Keratinocyte (primary cell): ENCODE results near the gene ATP8A2. TPM values are rescaled to one million over a fixed set of nuclear protein-coding genes. Genes with fewer than 3 reads are reported as not detected.

ENCODE experiments used
- DNase-seq: peaks from one replicate; pipeline ENCODE4 v3.0.0-alpha.2; 2011; ENCODE audit warnings: low read depth, missing footprints, low spot score
- FAIRE-seq: peaks from 2 replicates; lab custom pipeline; 2011; peaks lifted over from hg19 to GRCh38; lab: Jason Lieb, UNC
- H2AFZ ChIP-seq: 2 replicates; pipeline ENCODE4 v1.6.0; 2012; ENCODE audit warnings: low read length, control low read depth, inconsistent platforms; ENCODE audit not compliant: control insufficient read depth
- H3K27ac ChIP-seq: 2 replicates; pipeline ENCODE4 v1.5.1; 2011; ENCODE audit warnings: low read length; ENCODE audit not compliant: control insufficient read depth, insufficient read depth
- H3K27me3 ChIP-seq: 3 replicates; pipeline ENCODE4 v1.6.0; 2011; ENCODE audit warnings: low read length; ENCODE audit not compliant: control insufficient read depth, insufficient read depth; ENCODE audit errors: extremely low read depth
- H3K36me3 ChIP-seq, 2 experiments: 2 replicates in 1 of 2; 3 replicates in 1 of 2; pipeline ENCODE4 v1.5.1; 2011; ENCODE audit warnings: low read length in 2 of 2, mild to moderate bottlenecking in 1 of 2; ENCODE audit not compliant: control insufficient read depth in 2 of 2, insufficient read depth in 2 of 2; ENCODE audit errors: extremely low read depth in 1 of 2
- H3K4me1 ChIP-seq: 3 replicates; pipeline ENCODE4 v1.5.1; 2011; ENCODE audit warnings: low read length; ENCODE audit not compliant: control insufficient read depth, insufficient read depth; ENCODE audit errors: extremely low read depth
- H3K4me2 ChIP-seq: 3 replicates; pipeline ENCODE4 v1.6.0; 2011; ENCODE audit warnings: low read depth, low read length; ENCODE audit not compliant: control insufficient read depth, insufficient read depth; ENCODE audit errors: extremely low read depth
- H3K4me3 ChIP-seq, 3 experiments: fragments of 200-600 bp in 1 of 3; sonication (generic) in 1 of 3; 2 replicates in 2 of 3; 3 replicates in 1 of 3; pipeline ENCODE4 v1.5.1; 2011 to 2016; ENCODE audit warnings: low read length in 3 of 3, mild to moderate bottlenecking in 3 of 3, control low read depth in 2 of 3, inconsistent platforms in 1 of 3, low read depth in 1 of 3, mixed read lengths in 1 of 3, mixed run types in 1 of 3, moderate library complexity in 1 of 3; ENCODE audit not compliant: control insufficient read depth in 2 of 3, insufficient read depth in 2 of 3; ENCODE audit errors: extremely low read depth in 1 of 3
- H3K79me2 ChIP-seq: 2 replicates; pipeline ENCODE4 v1.6.0; 2012; ENCODE audit warnings: low read length; ENCODE audit not compliant: control insufficient read depth, insufficient read depth
- H3K9ac ChIP-seq: 3 replicates; pipeline ENCODE4 v1.6.0; 2011; ENCODE audit warnings: low read length; ENCODE audit not compliant: control insufficient read depth, insufficient read depth; ENCODE audit errors: extremely low read depth
- H3K9me1 ChIP-seq: 3 replicates; pipeline ENCODE4 v1.6.0; 2011; ENCODE audit warnings: low read length; ENCODE audit not compliant: control insufficient read depth, insufficient read depth; ENCODE audit errors: extremely low read depth
- H3K9me3 ChIP-seq: 2 replicates; pipeline ENCODE4 v1.5.1; 2012; ENCODE audit warnings: low read depth, low read length; ENCODE audit not compliant: control insufficient read depth
- H4K20me1 ChIP-seq: 3 replicates; pipeline ENCODE4 v1.6.0; 2011; ENCODE audit warnings: low read length; ENCODE audit not compliant: control insufficient read depth, insufficient read depth; ENCODE audit errors: extremely low read depth
- EZH2 ChIP-seq: IDR thresholded peaks from one replicate; pipeline ENCODE4 v1.6.1; 2012; ENCODE audit warnings: inconsistent platforms, mild to moderate bottlenecking, low read length, moderate library complexity
- dilution Hi-C: fragments of 300-500 bp; cut with MboI; formaldehyde crosslinking; loops from one replicate; pipeline ENCODE4 v1.7.0; 2020; ENCODE audit warnings: low sequenced_read_pairs; ENCODE audit not compliant: extremely low pct_ligation_motif_present
- polyA plus RNA-seq, 5 experiments: library from polyadenylated mRNA; depleted of rRNA in 3 of 5; stranded (reverse) in 3 of 5; stranded (forward) in 1 of 5; unstranded in 1 of 5; fragments of >200 nt; gene quantifications; 1 replicate in 1 of 5; 2 replicates in 3 of 5; 3 replicates in 1 of 5; pipeline versions ENCODE4 v1.2.1 to v1.2.3, GENCODE V29; 2011 to 2012; ENCODE audit warnings: missing spikeins in 2 of 5, low read depth in 1 of 5, low replicate concordance in 1 of 5
- TF ChIP-seq, protein P1 (sequence below), 3 experiments: IDR thresholded peaks in 1 of 3; conservative IDR thresholded peaks in 1 of 3; optimal IDR thresholded peaks in 1 of 3; 2 replicates in 2 of 3; 3 replicates in 1 of 3; pipeline versions ENCODE3 to v1.5.1; 2011; ENCODE audit warnings: low read length in 3 of 3, mild to moderate bottlenecking in 3 of 3, moderate library complexity in 2 of 3, control low read depth in 1 of 3, inconsistent platforms in 1 of 3; ENCODE audit not compliant: insufficient read depth in 2 of 3; ENCODE audit errors: extremely low read depth in 1 of 3

Gene ATP8A2
- polyA plus RNA-seq, 1 donor (not counting 4 experiments of a cell fraction or from before 2014, with no cell fraction given) = 0.16 TPM

DNA sequence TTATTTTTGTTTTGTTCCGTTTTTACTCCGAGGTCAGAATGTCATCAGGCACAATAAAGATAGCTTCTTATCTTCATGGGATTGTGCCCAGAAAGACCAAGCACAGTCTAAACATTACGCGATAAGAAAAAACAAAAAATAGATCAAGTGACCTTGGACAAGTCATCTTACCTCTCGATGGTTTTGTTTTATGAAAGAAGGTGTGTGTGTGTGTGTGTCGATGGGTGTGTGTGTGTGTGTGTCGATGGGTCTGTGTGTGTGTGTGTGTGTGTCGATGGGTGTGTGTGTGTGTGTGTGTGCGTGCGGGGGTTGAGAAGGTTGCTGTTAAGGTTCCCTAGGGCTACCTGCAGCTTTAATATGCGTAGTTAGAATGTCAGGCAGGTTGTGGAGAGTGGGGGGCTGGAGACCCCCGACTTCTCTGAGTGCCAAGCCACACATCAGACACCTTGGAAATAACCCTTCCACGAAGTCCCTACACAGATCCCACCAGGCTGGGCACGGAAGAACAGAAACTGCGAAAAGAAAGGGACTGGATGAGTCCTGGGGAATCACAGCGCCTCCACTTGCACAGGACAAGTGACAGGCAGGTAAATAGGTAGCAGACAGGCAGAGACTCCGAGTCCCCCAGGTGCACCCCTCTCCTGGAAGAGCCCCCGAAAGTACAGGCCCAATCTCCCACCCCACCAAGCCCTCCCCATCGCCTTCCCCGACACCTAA, 458 bp upstream of the ATP8A2 start:
- Histone ChIP-seq H3K9me1 (no peaks in the 10 kb centered on the region), H3K9ac (no peak overlapping the region), H3K27ac (no peak overlapping the region), H3K4me3 (no peak overlapping the region), H3K9me3 (no peaks in the 10 kb centered on the region), H3K4me2 (peak overlapping the region; percentile 52), H3K27me3 (peaks cover 73% of the 10 kb centered on the region), H3K36me3 (no peaks in the 10 kb centered on the region), H3K79me2 (no peaks in the 10 kb centered on the region), H4K20me1 (no peaks in the 10 kb centered on the region), H2AFZ (no peak overlapping the region), H3K4me1 (peaks cover 2% of the 10 kb centered on the region)
- DNase-seq (no peak), FAIRE-seq (no peak)
- TF ChIP-seq EZH2 = peak; percentile 79
- TF ChIP-seq, protein P1, sequence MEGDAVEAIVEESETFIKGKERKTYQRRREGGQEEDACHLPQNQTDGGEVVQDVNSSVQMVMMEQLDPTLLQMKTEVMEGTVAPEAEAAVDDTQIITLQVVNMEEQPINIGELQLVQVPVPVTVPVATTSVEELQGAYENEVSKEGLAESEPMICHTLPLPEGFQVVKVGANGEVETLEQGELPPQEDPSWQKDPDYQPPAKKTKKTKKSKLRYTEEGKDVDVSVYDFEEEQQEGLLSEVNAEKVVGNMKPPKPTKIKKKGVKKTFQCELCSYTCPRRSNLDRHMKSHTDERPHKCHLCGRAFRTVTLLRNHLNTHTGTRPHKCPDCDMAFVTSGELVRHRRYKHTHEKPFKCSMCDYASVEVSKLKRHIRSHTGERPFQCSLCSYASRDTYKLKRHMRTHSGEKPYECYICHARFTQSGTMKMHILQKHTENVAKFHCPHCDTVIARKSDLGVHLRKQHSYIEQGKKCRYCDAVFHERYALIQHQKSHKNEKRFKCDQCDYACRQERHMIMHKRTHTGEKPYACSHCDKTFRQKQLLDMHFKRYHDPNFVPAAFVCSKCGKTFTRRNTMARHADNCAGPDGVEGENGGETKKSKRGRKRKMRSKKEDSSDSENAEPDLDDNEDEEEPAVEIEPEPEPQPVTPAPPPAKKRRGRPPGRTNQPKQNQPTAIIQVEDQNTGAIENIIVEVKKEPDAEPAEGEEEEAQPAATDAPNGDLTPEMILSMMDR (optimal IDR thresholded peaks at IDR 0.05 in 1 of 3, IDR thresholded peaks at IDR 0.05 in 1 of 3, conservative IDR thresholded peaks at IDR 0.05 in 1 of 3; ENCODE audit: extremely low read depth in 1 of 3, insufficient read depth in 2 of 3, low read length in 3 of 3) = no peak
- dilution Hi-C loops = no loop called here

DNA sequence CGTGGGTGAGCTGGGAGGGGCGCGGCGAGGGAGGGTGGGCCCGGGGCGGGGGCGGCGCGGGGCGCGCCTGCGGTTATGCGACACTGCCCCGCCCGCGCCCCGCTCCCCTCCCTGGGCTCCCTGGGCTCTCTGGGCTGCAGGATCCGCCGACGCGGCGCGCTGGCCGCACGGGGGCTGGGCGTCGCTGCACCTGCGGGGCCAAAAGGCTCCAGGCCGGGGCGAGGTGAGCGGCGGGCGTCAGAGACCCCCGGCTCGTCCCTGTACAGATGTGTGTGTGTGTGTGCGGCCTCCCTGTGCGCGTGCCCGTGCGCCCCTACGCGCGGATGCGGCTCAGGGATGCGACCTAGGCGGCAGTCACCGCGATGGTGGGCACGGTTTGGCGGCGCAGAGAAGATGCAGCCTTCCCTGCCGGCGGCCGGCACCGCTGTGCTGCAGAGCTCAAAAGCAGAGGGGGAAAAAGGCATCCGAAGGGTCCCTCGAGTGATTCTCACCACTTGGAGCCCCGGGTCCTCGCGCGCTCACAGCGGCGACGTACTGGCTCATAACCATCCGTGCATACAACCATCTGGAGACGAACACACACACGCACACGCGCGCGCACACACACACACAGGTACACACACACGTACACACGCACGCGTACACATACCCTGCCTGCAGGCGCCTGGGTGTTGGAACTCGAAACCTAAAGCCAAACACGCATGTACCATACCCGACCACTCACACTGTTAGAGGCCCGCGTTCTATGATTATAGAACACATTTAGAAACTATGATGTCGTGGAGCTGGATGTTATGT, 709 bp downstream of the ATP8A2 start:
- H3K36me3 ChIP-seq = no peaks in the 10 kb centered on the region
- H3K4me2 ChIP-seq = peak overlapping the region; percentile 52
- H3K79me2 ChIP-seq = no peaks in the 10 kb centered on the region
- H3K9ac ChIP-seq = no peak overlapping the region
- peaks cover 68% of the 10 kb centered on the region for H3K27me3 ChIP-seq
- no peaks in the 10 kb centered on the region for H4K20me1 ChIP-seq
- no peak overlapping the region for H3K27ac ChIP-seq
- dilution Hi-C loops = no loop called here
- H2AFZ ChIP-seq = peak overlapping the region; percentile 2
- H3K9me3 ChIP-seq = no peaks in the 10 kb centered on the region
- FAIRE-seq (no peak), DNase-seq (no peak)
- peaks cover 2% of the 10 kb centered on the region for H3K4me1 ChIP-seq
- H3K4me3 ChIP-seq = no peak overlapping the region
- no peaks in the 10 kb centered on the region for H3K9me1 ChIP-seq
- peak; percentile 97 for TF ChIP-seq EZH2
- TF ChIP-seq, protein P1 (optimal IDR thresholded peaks at IDR 0.05 in 1 of 3, IDR thresholded peaks at IDR 0.05 in 1 of 3, conservative IDR thresholded peaks at IDR 0.05 in 1 of 3; ENCODE audit: extremely low read depth in 1 of 3, insufficient read depth in 2 of 3, low read length in 3 of 3) = no peak
